T-helper 22 cell (primary cell): ENCODE data around the gene PDLIM1.
"Not testable (repeated sequence)": the region's sequence is repeated elsewhere in the genome, so short reads cannot be mapped to it uniquely, and the experiment has no call there.

ENCODE experiments used
- DNase-seq: peaks from one replicate; pipeline ENCODE4 v3.0.0-alpha.2; 2020; ENCODE audit warnings: low read depth

The PDLIM1 gene

GRCh38 chr10:95208702-95209391 is 82.0 kb downstream of the PDLIM1 start:
- DNase-seq: no peak

- DNase-seq: not testable (repeated sequence)
Measured at GRCh38 chr10:95202865-95203264, 87.9 kb downstream of the PDLIM1 start.

DNA sequence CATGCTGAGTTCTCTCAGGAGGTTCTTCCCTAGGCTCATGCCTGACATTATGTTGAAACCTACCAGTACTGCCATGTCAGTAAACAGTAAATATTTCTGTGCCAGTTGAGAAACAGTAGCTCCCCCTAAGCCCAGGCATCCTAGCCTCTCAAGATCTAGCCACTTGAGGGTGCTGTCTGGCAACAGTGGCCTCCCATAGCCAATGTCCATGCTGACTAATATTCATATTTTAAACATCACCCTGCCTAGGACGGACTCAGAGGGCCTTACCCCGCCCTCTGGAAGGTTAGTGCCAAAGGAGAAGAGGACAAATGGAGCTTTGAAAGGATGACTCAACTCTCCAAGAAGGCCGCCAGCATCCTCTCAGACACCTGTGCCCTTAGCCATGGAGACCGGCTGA is 89.1 kb downstream of the PDLIM1 start:
- no peak for DNase-seq

- no peak for DNase-seq
Measured at GRCh38 chr10:95196046-95196445, 94.8 kb downstream of the PDLIM1 start.

DNA sequence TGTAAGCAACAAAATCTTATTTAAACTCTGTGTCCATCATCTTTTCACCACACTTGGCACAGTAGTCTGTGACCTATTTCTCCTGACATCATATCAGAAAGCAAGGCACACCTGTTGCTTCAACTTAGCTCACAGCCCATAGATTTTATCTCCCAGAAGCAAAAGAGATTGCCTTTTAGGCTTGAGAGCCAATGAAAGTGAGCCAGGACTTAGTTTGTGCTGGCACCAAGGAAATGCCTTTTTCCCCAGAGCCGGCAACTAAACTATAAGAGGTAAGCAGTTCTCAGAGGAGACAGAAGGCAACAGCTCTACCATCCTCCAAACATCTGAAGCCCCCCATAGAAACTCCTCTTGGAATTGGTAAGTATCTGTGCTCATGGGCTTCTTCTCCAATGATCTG is 96.9 kb downstream of the PDLIM1 start, which contains the start of gene ACSM6:
TSS of gene ACSM6 (plus strand) at position 295 of the 400 bp plus-strand sequence. CDS start 248 bp downstream, outside the sequence.
- DNase-seq: no peak

GRCh38 chr10:95188593-95188992 is 102.2 kb downstream of the PDLIM1 start:
- DNase-seq: no peak

DNA sequence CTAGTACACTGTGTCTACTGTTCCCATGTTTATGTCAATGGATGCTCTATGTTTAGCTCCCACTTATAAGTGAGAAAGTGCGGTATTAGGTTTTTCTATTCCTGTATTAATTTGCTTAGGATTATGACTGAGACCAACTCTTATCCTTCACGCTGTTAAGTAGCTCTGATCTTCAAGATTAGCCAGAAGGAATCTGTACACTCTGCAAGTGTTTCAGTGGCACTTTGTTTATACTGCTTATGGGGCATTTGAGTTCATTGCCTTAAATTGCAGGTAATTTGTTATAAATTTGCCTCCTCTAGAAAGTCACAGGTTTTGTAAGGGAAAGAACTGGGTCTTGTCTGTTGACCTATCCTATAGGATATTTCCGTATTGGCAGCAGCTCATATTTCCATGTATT is 103.2 kb downstream of the PDLIM1 start:
- DNase-seq: no peak
